HG03442 (cell line): ENCODE data around the gene TMEM161A.
A peak's percentile ranks its signal among the peaks of the same experiment; 100 is the strongest.
"Not testable (repeated sequence)": the region's sequence is repeated elsewhere in the genome, so short reads cannot be mapped to it uniquely, and the experiment has no call there.

Experiments used
- ATAC-seq: cut with Tn5 transposase; IDR thresholded peaks from one replicate; pipeline ENCODE4 v1.9.1; 2021; ENCODE audit warnings: mild to moderate bottlenecking, moderate library complexity; ENCODE audit not compliant: unreplicated experiment

TMEM161A gene

GRCh38 chr19:19138109-19138981 is at the start of gene TMEM161A:
TSS of gene TMEM161A (minus strand) at chr19:19138478. CDS start at chr19:19138428, 50 bp downstream.
- peak; percentile 95 for ATAC-seq

DNA sequence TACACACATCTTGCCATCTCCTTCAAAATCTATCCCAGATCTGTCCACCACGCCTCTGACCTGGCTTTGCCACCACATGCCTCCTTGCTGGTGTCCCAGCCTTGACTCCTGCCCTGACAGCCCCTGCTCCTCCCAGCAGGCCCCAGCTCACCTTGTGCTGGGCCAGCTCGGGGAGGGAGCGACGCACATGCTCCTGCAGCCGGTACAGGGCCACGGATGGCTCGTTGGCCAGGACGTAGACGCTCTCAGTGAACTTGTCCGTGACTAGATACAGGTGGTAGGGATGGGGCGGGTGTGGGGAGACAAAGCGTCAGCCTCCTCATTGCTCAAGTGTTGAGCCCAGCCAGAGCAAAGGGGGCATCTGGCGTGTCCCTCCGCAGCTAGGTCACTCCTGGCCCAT is 48.5 kb upstream of the TMEM161A start:
- ATAC-seq, result no peak

- ATAC-seq, result no peak
These were observed 47.8 kb upstream of the TMEM161A start for GRCh38 chr19:19185853-19186740.

DNA sequence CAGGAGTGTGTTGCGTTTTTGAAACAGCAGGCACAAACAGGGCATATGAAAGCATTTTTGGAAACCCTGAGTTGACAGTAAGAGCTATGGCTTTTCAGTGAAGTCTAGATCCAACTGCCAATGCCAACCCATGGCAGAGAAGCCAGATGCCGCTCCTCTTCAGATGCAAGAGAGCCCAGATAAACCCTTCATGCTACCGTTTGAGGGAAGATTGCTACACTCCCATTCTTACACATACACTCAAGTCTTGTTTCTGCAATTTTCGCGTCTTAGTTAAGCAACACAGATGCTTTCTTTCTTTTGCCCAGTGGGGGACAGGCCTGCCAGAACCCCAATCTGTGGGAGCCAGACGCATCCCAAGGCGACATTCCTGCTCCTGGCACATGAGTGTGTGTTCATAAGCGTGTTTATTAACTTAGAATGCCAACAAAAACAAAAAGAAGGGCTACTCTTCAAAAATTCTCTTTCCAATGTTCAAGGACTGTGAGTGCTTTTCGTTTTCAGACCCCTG is 43.3 kb upstream of the TMEM161A start:
- no peak for ATAC-seq

GRCh38 chr19:19179548-19180441 is 41.5 kb upstream of the TMEM161A start:
- ATAC-seq, result no peak

GRCh38 chr19:19176950-19177349 is 38.7 kb upstream of the TMEM161A start:
- ATAC-seq, result no peak

GRCh38 chr19:19173243-19173642 is 35.0 kb upstream of the TMEM161A start:
- ATAC-seq, result not testable (repeated sequence)

DNA sequence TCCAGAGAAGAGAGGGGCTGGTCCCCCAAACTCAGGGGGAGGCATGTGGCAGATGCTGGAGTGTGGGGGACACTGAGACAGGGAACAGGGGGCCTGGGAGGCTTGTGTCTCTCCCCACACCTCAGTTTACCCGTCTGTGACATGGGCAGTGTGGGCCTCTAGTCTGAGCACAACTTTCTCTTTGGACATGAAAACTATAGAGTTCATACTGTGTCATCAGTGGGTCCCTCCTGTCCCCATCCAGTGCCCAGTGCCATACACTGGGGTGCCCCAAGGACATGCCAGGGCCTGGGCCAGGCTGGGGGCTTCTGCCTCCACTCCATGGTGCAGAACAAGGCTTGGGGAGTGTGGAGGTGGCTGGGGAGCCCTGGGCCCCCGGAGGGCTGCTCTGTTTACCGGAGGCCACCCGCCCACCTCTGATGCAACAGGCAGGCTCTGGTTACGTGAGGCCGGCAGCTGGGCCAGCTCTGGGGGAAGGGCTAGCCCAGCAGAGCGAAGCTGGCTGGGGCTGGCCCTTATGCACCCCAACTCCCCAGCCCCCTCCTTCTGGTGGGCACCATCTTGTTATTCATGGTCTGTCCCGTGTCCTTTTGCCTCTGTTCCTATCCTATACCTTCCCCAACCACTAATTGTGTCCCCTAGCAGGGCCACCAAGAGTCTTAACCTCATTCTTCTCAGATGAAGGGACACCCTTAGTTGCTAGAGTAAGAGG is 33.7 kb upstream of the TMEM161A start:
- ATAC-seq, result no peak

DNA sequence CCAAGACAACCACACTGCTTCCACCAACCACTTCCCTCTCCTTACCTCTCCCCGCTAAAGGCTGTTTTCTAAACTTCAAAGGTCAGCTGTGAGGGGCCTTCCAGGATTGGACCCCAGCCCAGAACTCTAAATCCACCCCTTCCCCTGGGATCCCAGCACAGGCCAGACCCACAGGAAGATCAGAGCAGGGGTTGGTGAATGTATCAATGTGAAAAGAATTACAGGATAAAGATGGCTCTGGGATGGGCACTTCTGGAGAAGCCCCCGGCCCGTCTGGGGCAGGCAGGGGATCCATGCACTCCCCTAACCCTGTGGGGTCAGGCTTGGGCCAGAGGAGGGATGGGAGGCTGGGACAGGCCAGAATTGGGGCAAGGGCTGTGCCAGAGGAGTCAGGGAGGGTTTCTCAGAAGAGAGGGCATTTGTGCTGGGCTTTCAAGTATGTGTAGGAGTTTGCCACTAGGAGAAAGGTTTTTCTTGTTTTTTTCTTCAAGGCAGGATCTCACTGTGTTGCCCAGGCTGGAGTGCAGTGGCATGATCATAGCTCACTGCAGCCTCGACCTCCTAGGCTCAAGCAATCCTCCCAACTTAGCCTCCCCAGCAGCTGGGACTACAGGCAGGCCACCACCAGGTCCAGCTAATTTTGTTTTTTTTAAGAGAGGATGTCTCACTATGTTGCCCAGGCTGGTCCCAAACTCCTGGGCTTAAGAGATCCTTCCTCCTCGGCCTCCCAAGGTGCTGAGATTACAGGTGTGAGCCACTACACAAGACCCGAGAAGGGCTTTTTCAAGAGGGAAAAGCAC is 32.8 kb upstream of the TMEM161A start:
- no peak for ATAC-seq

DNA sequence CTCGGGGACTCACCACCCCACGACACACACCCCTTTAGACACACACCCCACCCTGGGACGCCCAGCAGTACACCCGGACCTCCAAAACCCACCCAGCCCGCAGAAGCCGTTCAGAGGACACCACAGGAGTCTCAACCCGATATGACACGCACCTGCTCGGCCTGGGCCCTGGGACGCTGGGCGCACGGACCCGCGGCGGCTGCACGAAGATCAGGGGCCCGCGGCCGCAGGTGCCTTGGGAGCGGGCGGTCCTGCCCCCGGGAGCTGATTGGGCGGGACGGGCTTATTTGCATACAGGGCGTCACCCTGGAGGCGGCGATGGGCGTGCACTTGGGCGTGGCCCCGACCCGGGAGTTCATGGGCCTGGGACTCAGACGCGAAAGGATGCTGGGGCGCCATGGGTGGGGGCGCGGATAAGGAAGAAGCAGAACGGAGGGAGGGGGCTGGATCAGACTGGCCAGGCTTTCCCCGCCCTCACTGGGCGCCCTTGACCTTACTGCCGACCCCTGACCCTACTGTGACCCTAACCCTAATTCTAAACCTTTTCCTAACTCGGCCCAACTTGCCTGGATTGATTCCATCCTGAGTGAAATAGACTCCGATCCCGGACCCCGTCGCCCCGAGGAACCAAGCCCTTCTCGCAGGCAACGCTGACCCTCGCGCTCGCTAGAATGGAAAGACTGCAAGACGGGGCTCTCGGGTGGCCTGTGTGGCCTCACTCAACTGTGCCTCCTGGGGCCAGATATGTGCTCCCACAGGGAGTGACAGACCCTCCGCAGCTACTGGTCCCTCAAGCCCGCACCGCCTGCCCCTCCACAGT is 32.0 kb upstream of the TMEM161A start, which contains the start of gene MEF2B:
Gene MEF2B (minus strand): TSS at position 211 of the 820 bp plus-strand sequence. CDS start 19,528 bp downstream, outside the sequence.
- ATAC-seq, result peak; percentile 86

DNA sequence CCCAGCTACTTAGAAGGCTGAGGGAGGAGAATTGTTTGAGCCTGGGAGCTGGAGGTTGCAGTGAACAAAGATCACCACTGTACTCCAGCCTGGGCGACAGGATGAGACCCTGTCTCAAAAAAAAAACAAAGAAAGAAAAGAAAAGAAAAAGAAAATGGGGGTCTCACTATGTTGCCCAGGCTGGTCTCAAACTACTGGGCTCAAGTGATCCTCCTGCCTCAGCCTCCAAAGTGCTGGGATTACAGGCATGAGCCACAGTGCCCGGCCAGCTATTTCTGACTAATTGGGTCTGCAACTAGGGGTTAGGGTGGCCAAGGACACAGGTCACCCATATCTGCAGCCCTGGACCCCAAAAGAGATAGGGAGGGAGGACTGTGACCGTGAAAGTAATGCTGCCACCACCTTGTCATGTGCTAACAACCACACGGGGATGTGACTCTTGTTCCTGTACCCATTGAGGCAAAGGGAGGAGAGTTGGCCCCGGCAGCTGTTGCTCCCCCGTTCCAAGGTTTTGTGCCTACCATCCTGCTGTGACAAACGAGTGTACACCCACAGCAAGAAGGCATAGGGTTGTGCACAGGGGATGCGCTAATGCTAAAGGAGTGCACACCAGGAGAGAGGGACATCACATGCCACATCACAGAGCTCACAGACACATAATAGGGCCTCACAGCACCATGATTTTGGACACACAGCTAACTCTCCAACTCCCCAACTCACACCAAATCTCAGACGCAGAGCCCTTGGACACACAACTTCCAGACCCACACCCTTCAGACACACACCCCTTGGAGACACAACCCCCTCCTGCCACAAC is 31.2 kb upstream of the TMEM161A start:
- no peak for ATAC-seq

GRCh38 chr19:19167612-19168011 is 29.3 kb upstream of the TMEM161A start:
- ATAC-seq, result no peak

GRCh38 chr19:19165396-19165795 is 27.1 kb upstream of the TMEM161A start:
- ATAC-seq, result no peak

GRCh38 chr19:19162495-19162894 is 24.2 kb upstream of the TMEM161A start:
- ATAC-seq, result no peak

DNA sequence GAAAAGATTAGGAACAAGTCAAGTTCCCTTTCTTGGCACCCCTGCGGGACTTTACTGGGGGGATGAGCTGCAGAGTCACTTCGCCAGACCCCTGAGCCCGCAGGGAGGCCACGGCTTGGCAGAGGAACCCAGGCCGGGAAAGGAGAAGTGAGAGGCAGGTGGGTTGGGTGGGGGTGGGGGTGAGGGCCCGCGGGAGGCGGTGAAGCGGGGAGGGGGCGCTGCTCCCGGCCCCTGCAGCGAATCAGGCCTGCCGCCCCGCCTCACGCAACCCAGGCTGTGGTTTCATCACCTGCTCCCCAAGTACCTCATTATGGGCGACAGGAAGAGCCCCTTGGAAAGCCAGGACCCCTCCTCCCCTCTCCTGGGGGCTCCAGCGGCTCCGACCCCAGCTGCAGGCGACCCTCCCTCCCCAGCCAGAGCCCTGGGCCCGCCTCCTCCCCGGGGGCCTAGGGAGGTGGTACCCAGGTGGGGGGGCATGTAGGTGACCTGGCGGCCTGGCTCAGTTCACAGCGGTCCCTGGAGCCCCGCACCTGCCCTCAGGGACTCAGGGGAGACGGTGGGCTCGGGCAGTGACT is 22.3 kb upstream of the TMEM161A start:
- no peak for ATAC-seq

GRCh38 chr19:19159534-19159933 is 21.3 kb upstream of the TMEM161A start:
- no peak for ATAC-seq

DNA sequence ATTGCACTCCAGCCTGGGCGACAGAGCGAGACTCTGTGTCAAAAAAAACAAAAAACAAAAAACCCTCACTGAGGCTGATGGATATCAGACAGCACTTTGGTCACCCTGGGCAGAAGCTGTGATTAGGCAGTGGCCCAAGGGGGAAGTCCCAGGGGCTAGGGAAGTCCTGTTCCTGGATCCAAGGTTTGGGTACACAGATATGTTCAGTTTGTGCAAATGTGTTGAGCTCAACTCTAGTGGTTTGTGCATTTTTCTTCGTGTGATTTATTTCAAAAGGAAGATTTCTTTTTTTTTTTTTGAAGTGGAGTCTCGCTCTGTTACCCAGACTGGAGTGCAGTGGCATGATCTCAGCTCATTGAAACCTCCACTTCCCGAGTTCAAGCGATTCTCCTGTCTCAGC is 19.5 kb upstream of the TMEM161A start:
- no peak for ATAC-seq
